ENCODE measurements around the gene CIAO1.
A peak's percentile ranks its signal among the peaks of the same experiment; 100 is the strongest.
"Not testable (repeated sequence)": the region's sequence is repeated elsewhere in the genome, so short reads cannot be mapped to it uniquely, and the experiment has no call there.

CIAO1 gene

GRCh38 chr2:96249654-96250053 is 16.4 kb upstream of the CIAO1 start:
- DNase-seq (ENCODE audit: extremely low read depth in 1 of 2, low read depth in 1 of 2): no peak

- DNase-seq (ENCODE audit: extremely low read depth in 1 of 2, low read depth in 1 of 2): no peak
Observed at GRCh38 chr2:96250188-96250587, 15.8 kb upstream of the CIAO1 start.

- DNase-seq (ENCODE audit: extremely low read depth in 1 of 2, low read depth in 1 of 2): no peak
Observed at GRCh38 chr2:96251721-96252292, 14.2 kb upstream of the CIAO1 start.

- DNase-seq (ENCODE audit: extremely low read depth in 1 of 2, low read depth in 1 of 2): no peak
Observed at GRCh38 chr2:96252526-96252925, 13.5 kb upstream of the CIAO1 start.

DNA sequence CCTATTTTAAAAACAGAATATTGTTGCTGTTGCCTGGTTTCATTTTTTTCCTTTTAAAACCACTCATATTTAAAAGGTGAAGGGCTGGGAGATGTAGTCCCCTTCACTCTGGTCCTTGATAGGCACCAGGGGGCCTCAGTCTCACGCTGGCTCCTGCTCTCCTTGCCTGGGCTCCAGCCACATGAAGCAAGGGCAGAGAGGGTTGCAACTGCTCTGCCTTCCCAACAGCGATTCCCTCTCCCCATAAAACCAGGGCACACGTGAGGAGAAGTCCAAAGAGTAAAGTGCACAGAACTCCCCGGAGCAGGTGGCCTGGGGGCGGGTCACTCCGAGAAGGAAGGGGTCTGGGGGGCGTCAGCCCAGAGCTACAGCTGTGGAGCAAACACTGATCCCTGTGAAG is 13.0 kb upstream of the CIAO1 start:
- DNase-seq (ENCODE audit: extremely low read depth in 1 of 2, low read depth in 1 of 2): no peak

GRCh38 chr2:96254571-96254970 is 11.5 kb upstream of the CIAO1 start:
- DNase-seq (ENCODE audit: extremely low read depth in 1 of 2, low read depth in 1 of 2): no peak

GRCh38 chr2:96256611-96257113 is 9.4 kb upstream of the CIAO1 start:
- DNase-seq (ENCODE audit: extremely low read depth in 1 of 2, low read depth in 1 of 2): no peak

- DNase-seq (ENCODE audit: extremely low read depth in 1 of 2, low read depth in 1 of 2): not testable (repeated sequence)
Observed at GRCh38 chr2:96257744-96258143, 8.3 kb upstream of the CIAO1 start.

DNA sequence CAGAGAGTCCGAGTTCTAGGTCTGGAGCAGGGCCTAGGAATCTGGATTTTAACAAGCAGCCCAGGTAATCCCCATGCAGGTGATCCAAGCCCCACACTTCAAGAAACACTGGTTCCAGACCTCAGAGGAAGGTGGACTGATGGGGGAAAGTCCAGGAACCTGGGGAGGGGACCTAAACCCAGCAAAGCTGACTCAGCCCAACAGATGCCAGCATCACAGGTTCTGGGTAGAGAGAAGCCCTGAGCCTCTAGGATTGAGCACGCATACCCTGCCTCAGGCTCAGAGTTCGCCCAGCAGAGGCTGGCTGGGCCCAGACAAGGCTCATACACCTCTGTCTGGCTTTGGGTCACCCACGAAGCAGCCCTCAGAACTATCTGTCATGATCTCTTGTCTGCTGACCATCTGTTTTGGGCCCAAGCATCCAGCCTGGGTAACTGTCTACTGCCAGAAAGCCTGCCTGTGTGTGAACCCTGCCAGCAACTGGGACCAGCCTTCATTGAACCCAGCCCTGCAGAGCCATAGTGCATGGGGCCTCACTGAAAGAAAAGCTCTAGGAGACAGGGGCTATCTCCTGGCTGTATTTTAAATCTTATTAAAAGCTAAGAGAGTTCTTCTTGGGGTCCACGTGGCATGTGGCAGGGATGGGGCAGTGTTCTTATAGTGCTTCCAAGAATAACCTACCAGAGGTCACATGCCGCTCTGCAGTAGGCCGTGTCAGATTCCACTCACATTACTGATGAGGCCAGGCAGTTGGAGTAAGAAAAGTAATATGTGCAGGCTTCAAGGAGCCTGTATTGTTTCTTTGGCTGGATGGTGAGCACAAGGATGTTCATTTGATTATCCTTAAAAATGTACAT is 7.6 kb upstream of the CIAO1 start:
- DNase-seq (ENCODE audit: extremely low read depth in 1 of 2, low read depth in 1 of 2): no peak

- DNase-seq (ENCODE audit: extremely low read depth in 1 of 2, low read depth in 1 of 2): no peak
Observed at GRCh38 chr2:96259497-96259921, 6.5 kb upstream of the CIAO1 start.

DNA sequence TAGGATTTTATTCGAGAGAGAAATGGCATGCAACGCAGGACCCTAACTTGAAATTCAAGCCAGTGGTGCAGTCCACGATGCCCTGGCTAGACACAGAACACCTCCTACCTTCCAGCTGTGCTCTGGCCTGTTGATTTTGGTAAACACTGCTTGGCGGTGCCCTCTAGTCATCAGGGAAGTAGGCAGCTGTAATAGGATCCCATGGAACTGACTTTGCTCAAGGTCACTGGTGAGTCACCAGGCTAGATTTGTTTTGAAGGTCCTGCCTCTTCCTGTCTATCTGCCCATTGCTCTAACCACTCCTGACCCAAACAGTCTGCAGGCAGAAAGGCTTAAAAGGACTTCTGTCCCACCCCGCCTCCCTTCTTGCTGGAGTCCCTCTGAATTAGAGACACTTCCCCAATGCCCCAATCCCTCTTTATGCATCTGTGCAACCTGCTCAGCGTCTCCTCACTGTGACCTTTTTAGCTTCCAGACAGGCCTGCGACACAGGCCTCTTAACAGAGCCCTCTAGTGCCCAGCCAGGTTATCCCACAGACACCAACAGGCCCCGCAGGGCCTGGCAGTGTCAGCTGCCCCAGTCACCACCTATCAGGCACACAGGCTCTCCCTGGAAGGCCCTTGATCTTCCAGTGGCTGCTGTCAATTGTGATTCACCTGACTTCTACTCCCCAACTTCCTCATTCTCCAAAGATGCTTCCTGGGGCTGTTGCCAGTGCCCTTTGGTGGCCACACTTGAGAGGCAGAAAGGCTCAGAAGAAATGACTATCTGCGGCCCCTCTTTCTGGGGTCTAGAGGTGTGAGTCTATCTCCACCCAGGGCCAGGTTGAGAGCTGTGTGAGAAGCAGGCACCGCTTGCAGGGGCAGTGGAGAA is 5.4 kb upstream of the CIAO1 start:
- peak; percentile 9 to 14 for DNase-seq (ENCODE audit: extremely low read depth in 1 of 2, low read depth in 1 of 2)

DNA sequence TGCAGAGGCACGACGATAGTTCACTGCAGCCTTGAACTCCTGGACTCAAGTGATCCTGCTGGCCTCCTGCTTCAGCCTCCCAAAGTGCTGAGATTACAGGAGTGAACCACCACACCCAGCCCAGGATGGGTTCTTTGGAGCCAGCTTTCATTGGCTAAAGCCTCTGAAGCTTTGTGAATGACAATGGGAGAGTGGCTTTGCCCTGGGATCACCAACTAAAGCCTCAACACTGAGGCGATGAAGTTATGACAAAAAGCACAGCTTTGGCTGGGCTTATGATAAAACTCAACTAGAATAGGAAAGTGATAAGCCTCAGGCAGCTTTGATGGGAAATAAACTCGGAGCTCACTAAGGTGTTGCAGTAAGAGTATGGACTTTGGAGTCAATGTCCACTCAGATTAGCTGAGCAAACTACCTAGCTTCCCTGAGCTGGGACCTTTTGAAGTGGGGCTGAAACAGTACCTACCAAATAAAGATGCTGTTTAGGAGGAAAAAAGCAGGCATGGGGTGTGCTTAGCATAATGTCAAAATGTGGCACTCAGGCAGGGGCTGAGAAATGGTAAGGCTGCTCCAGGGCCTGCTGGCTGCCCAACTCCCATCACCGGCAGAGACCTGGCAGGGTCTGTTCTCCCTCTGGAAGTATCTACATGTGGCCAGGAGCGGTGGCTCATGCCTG is 4.6 kb upstream of the CIAO1 start:
- no peak for DNase-seq (ENCODE audit: extremely low read depth in 1 of 2, low read depth in 1 of 2)

- DNase-seq (ENCODE audit: extremely low read depth in 1 of 2, low read depth in 1 of 2): no peak
Observed at GRCh38 chr2:96262306-96262705, 3.7 kb upstream of the CIAO1 start.

GRCh38 chr2:96264086-96264485 is 1.9 kb upstream of the CIAO1 start:
- DNase-seq (ENCODE audit: extremely low read depth in 1 of 2, low read depth in 1 of 2): no peak

DNA sequence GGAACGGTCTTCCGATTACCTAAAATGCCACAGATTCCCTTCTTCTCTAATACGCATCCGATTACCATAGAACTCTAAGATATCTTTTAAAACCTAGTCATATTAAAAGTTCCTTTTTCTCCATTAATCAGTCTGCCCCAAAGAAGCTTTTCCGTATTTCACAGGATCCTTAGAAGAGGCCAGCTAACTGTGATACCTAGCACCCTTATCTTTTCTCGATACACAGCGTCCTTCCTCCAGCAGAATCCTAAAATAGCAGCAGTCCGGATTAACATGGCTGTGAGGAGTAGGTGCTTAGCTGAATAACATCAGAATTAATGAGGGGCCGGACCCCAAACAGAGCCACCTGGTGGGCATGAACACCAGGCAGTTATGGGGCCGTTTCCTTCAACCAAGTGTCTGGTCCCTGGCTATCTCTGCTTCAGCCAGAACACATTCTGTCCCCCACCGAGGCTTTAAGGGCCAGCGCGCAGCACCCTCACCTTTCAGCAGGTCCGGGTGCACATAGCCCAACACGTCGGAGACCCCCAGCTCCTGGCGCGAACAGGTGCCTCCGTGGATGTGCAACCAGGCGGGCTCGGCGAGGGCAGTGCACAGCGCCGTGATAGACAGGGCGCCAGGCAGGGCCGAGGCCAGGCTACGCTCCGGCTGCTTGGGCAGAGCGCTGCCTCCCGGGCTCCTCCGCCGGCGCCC is 1.2 kb upstream of the CIAO1 start:
- peak in 1 of 2 donors; percentile 14 for DNase-seq (ENCODE audit: extremely low read depth in 1 of 2, low read depth in 1 of 2)

- peak in 1 of 2 donors; percentile 8 for DNase-seq (ENCODE audit: extremely low read depth in 1 of 2, low read depth in 1 of 2)
Observed at GRCh38 chr2:96265349-96265839, 631 bp upstream of the CIAO1 start.

GRCh38 chr2:96267159-96267971 is 1.3 kb downstream of the CIAO1 start:
- DNase-seq (ENCODE audit: extremely low read depth in 1 of 2, low read depth in 1 of 2): peak; percentile 23 to 61

DNA sequence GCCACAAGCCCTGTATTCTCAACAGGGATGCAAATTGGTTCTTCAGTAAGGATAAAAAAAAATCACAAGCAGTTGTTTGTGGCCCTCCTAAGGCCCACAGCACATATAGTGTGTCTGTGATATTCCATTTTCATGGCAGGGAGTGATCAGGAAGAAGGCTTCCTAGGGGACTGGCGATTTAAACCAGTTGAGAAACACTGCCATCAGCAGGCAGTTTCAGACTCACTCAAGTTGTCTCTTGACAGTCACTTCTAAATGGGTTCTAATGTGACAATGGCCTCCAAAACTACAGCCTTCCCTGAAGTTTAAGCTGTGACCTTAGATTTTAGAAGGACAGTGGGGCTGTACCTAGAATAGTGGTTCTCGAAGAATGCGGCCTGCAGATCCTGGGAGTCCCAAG is 6.0 kb downstream of the CIAO1 start:
- no peak for DNase-seq (ENCODE audit: extremely low read depth in 1 of 2, low read depth in 1 of 2)

GRCh38 chr2:96273763-96274162 is 7.7 kb downstream of the CIAO1 start:
- no peak for DNase-seq (ENCODE audit: extremely low read depth in 1 of 2, low read depth in 1 of 2)
